ENCODE results near the gene SRGAP2B. TPM values are rescaled to one million over a fixed set of nuclear protein-coding genes. Genes with fewer than 3 reads are reported as not detected.
"Not testable (repeated sequence)": the region's sequence is repeated elsewhere in the genome, so short reads cannot be mapped to it uniquely, and the experiment has no call there.

The SRGAP2B gene
- polyA plus RNA-seq, 1 donor (not counting 4 experiments of a cell fraction or from before 2014, with no cell fraction given): 11.0 TPM

DNA sequence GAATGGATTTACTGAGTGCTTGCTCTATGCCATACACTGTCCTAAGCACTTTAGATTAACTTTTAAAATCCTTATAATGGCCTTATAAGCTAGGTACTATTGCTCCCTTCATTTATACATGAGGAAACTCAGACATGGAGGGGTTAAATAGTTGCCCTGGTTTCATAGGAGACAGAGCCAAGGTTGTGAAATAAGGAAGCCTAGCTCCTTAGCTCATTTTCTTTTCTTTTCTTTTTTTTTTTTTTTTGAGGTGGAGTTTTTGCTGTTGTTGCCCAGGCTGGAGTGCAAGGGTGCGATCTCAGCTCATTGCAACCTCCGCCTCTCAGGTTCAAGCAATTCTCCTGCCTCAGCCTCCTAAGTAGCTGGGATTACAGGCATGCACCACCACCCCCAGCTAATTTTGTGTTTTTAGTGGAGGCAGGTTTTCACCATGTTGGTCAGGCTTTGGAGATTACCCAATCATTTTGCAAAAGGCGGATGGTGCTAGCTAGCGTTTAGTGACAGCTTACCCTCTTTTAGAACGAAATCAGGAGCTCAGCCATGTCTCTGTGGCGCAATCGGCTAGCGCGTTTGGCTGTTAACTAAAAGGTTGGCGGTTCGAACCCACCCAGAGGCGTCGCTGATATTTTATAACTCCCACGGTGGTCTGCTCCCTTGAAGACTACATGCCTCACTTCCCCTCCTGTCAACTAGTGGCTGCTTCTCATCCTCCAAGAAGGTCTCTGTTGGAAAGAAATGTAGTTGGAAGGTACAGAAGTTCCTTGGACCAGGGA lies 33.8 kb upstream of the SRGAP2B start:
- H2AFZ ChIP-seq (ENCODE audit: control insufficient read depth, low read length); H3K4me2 ChIP-seq (ENCODE audit: control insufficient read depth, extremely low read depth, insufficient read depth, low read depth, low read length); FAIRE-seq; H3K4me3 ChIP-seq (ENCODE audit: control insufficient read depth in 2 of 3, extremely low read depth in 1 of 3, insufficient read depth in 2 of 3, low read depth in 1 of 3, low read length in 3 of 3); dilution Hi-C loops (cut with MboI; ENCODE audit: extremely low pct_ligation_motif_present, low sequenced_read_pairs); H3K27me3 ChIP-seq (ENCODE audit: control insufficient read depth, extremely low read depth, insufficient read depth, low read length); H3K79me2 ChIP-seq (ENCODE audit: control insufficient read depth, insufficient read depth, low read length); H3K27ac ChIP-seq (ENCODE audit: control insufficient read depth, insufficient read depth, low read length); H3K9ac ChIP-seq (ENCODE audit: control insufficient read depth, extremely low read depth, insufficient read depth, low read length); H3K9me1 ChIP-seq (ENCODE audit: control insufficient read depth, extremely low read depth, insufficient read depth, low read length); H3K36me3 ChIP-seq (ENCODE audit: control insufficient read depth in 2 of 2, extremely low read depth in 1 of 2, insufficient read depth in 2 of 2, low read length in 2 of 2); H4K20me1 ChIP-seq (ENCODE audit: control insufficient read depth, extremely low read depth, insufficient read depth, low read length); H3K9me3 ChIP-seq (ENCODE audit: control insufficient read depth, low read depth, low read length); DNase-seq (ENCODE audit: low read depth, low spot score); H3K4me1 ChIP-seq (ENCODE audit: control insufficient read depth, extremely low read depth, insufficient read depth, low read length): not testable (repeated sequence)

GRCh38 chr1:145127144-145127543 lies 32.0 kb upstream of the SRGAP2B start:
- H3K36me3 ChIP-seq (ENCODE audit: control insufficient read depth in 2 of 2, extremely low read depth in 1 of 2, insufficient read depth in 2 of 2, low read length in 2 of 2); H3K4me1 ChIP-seq (ENCODE audit: control insufficient read depth, extremely low read depth, insufficient read depth, low read length); H4K20me1 ChIP-seq (ENCODE audit: control insufficient read depth, extremely low read depth, insufficient read depth, low read length); H3K4me3 ChIP-seq (ENCODE audit: control insufficient read depth in 2 of 3, extremely low read depth in 1 of 3, insufficient read depth in 2 of 3, low read depth in 1 of 3, low read length in 3 of 3); H3K27me3 ChIP-seq (ENCODE audit: control insufficient read depth, extremely low read depth, insufficient read depth, low read length); H3K9me1 ChIP-seq (ENCODE audit: control insufficient read depth, extremely low read depth, insufficient read depth, low read length); FAIRE-seq; H3K9me3 ChIP-seq (ENCODE audit: control insufficient read depth, low read depth, low read length); dilution Hi-C loops (cut with MboI; ENCODE audit: extremely low pct_ligation_motif_present, low sequenced_read_pairs); H3K79me2 ChIP-seq (ENCODE audit: control insufficient read depth, insufficient read depth, low read length); H3K4me2 ChIP-seq (ENCODE audit: control insufficient read depth, extremely low read depth, insufficient read depth, low read depth, low read length); H3K27ac ChIP-seq (ENCODE audit: control insufficient read depth, insufficient read depth, low read length); H3K9ac ChIP-seq (ENCODE audit: control insufficient read depth, extremely low read depth, insufficient read depth, low read length); DNase-seq (ENCODE audit: low read depth, low spot score); H2AFZ ChIP-seq (ENCODE audit: control insufficient read depth, low read length): not testable (repeated sequence)

- H3K36me3 ChIP-seq (ENCODE audit: control insufficient read depth in 2 of 2, extremely low read depth in 1 of 2, insufficient read depth in 2 of 2, low read length in 2 of 2); H3K9me3 ChIP-seq (ENCODE audit: control insufficient read depth, low read depth, low read length); H3K27ac ChIP-seq (ENCODE audit: control insufficient read depth, insufficient read depth, low read length); H3K9me1 ChIP-seq (ENCODE audit: control insufficient read depth, extremely low read depth, insufficient read depth, low read length); DNase-seq (ENCODE audit: low read depth, low spot score); H3K4me3 ChIP-seq (ENCODE audit: control insufficient read depth in 2 of 3, extremely low read depth in 1 of 3, insufficient read depth in 2 of 3, low read depth in 1 of 3, low read length in 3 of 3); H3K79me2 ChIP-seq (ENCODE audit: control insufficient read depth, insufficient read depth, low read length); H2AFZ ChIP-seq (ENCODE audit: control insufficient read depth, low read length); H4K20me1 ChIP-seq (ENCODE audit: control insufficient read depth, extremely low read depth, insufficient read depth, low read length); H3K4me1 ChIP-seq (ENCODE audit: control insufficient read depth, extremely low read depth, insufficient read depth, low read length); H3K27me3 ChIP-seq (ENCODE audit: control insufficient read depth, extremely low read depth, insufficient read depth, low read length); H3K4me2 ChIP-seq (ENCODE audit: control insufficient read depth, extremely low read depth, insufficient read depth, low read depth, low read length); FAIRE-seq; dilution Hi-C loops (cut with MboI; ENCODE audit: extremely low pct_ligation_motif_present, low sequenced_read_pairs); H3K9ac ChIP-seq (ENCODE audit: control insufficient read depth, extremely low read depth, insufficient read depth, low read length): not testable (repeated sequence)
These were observed 30.0 kb upstream of the SRGAP2B start for GRCh38 chr1:145125112-145125511.

DNA sequence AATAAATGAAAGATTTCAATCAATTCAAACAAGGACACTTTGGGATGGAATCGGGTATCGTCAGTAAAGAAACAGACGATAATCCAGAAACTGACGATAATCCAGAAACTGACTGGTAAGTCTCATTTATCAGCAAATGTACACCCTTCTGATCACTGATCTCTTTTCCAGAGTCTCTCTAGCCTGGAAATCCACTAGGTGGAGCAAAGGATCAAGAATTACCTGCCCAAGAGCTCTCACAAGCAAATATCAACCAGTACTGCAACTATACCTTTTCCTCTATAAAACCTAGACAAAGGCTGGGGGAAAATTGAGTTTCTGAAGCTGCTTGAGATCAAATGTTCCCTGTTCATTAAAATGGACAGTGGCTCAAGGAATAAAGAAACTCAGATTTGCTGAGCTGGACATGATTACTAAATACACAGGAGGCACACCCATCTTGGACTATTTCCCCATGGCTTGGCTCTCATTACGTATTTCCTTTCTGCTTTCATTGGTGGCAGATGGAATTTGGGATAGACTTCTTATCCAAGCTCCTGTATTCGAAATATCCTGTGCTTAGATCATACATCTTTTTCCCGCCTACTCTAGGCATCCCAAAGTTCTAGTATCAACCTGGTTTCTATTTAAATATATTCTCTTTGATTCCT lies 29.0 kb upstream of the SRGAP2B start:
- H3K9me1 ChIP-seq (ENCODE audit: control insufficient read depth, extremely low read depth, insufficient read depth, low read length); H3K27me3 ChIP-seq (ENCODE audit: control insufficient read depth, extremely low read depth, insufficient read depth, low read length); H4K20me1 ChIP-seq (ENCODE audit: control insufficient read depth, extremely low read depth, insufficient read depth, low read length); dilution Hi-C loops (cut with MboI; ENCODE audit: extremely low pct_ligation_motif_present, low sequenced_read_pairs); H3K36me3 ChIP-seq (ENCODE audit: control insufficient read depth in 2 of 2, extremely low read depth in 1 of 2, insufficient read depth in 2 of 2, low read length in 2 of 2); H2AFZ ChIP-seq (ENCODE audit: control insufficient read depth, low read length); H3K9me3 ChIP-seq (ENCODE audit: control insufficient read depth, low read depth, low read length); H3K27ac ChIP-seq (ENCODE audit: control insufficient read depth, insufficient read depth, low read length); H3K79me2 ChIP-seq (ENCODE audit: control insufficient read depth, insufficient read depth, low read length); DNase-seq (ENCODE audit: low read depth, low spot score); FAIRE-seq; H3K4me2 ChIP-seq (ENCODE audit: control insufficient read depth, extremely low read depth, insufficient read depth, low read depth, low read length); H3K4me3 ChIP-seq (ENCODE audit: control insufficient read depth in 2 of 3, extremely low read depth in 1 of 3, insufficient read depth in 2 of 3, low read depth in 1 of 3, low read length in 3 of 3); H3K9ac ChIP-seq (ENCODE audit: control insufficient read depth, extremely low read depth, insufficient read depth, low read length); H3K4me1 ChIP-seq (ENCODE audit: control insufficient read depth, extremely low read depth, insufficient read depth, low read length): not testable (repeated sequence)

DNA sequence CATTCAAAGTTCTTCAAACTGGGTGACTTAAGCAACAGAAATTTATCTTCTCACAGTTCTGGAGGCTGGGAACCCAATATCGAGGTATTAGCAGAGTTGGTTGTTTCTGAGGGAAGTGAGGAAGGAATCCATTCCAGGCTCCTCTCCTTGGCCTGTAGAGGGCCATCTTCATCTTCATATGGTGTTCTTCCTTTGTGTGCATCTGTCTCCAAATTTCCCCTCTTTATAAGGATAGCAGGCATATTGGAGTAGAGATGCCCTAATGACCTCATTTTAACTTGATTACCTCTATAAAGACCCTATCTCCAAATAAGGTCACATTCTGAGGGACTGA lies 27.9 kb upstream of the SRGAP2B start:
- H3K9ac ChIP-seq (ENCODE audit: control insufficient read depth, extremely low read depth, insufficient read depth, low read length); H4K20me1 ChIP-seq (ENCODE audit: control insufficient read depth, extremely low read depth, insufficient read depth, low read length); dilution Hi-C loops (cut with MboI; ENCODE audit: extremely low pct_ligation_motif_present, low sequenced_read_pairs); FAIRE-seq; H3K9me3 ChIP-seq (ENCODE audit: control insufficient read depth, low read depth, low read length); H2AFZ ChIP-seq (ENCODE audit: control insufficient read depth, low read length); H3K79me2 ChIP-seq (ENCODE audit: control insufficient read depth, insufficient read depth, low read length); H3K36me3 ChIP-seq (ENCODE audit: control insufficient read depth in 2 of 2, extremely low read depth in 1 of 2, insufficient read depth in 2 of 2, low read length in 2 of 2); H3K9me1 ChIP-seq (ENCODE audit: control insufficient read depth, extremely low read depth, insufficient read depth, low read length); DNase-seq (ENCODE audit: low read depth, low spot score); H3K27ac ChIP-seq (ENCODE audit: control insufficient read depth, insufficient read depth, low read length); H3K4me2 ChIP-seq (ENCODE audit: control insufficient read depth, extremely low read depth, insufficient read depth, low read depth, low read length); H3K4me3 ChIP-seq (ENCODE audit: control insufficient read depth in 2 of 3, extremely low read depth in 1 of 3, insufficient read depth in 2 of 3, low read depth in 1 of 3, low read length in 3 of 3); H3K27me3 ChIP-seq (ENCODE audit: control insufficient read depth, extremely low read depth, insufficient read depth, low read length); H3K4me1 ChIP-seq (ENCODE audit: control insufficient read depth, extremely low read depth, insufficient read depth, low read length): not testable (repeated sequence)
